Mesenchymal stem cell (in vitro differentiated cells and primary cell): ENCODE measurements around the gene PTPRN2.

Source experiments
- DNase-seq: peaks from one replicate; pipeline ENCODE4 v3.0.0-alpha.2; 2013
- H2AFZ ChIP-seq: one replicate; pipeline ENCODE4 v1.6.1; 2013; ENCODE audit warnings: low read depth, mild to moderate bottlenecking, control low read depth, inconsistent platforms, low read length, moderate library complexity
- H2AK5ac ChIP-seq: 2 replicates; pipeline ENCODE4 v1.6.1; 2013; ENCODE audit warnings: low read length, moderate library complexity, mild to moderate bottlenecking, inconsistent platforms; ENCODE audit not compliant: severe bottlenecking
- H2BK120ac ChIP-seq: one replicate; pipeline ENCODE4 v1.6.1; 2013; ENCODE audit warnings: low read depth, mild to moderate bottlenecking, inconsistent platforms, low read length, moderate library complexity
- H2BK12ac ChIP-seq, 2 experiments: one replicate each; pipeline ENCODE4 v1.6.1; 2013; ENCODE audit warnings: inconsistent platforms in 2 of 2, low read length in 2 of 2, mild to moderate bottlenecking in 2 of 2, moderate library complexity in 2 of 2, control low read depth in 1 of 2
- H2BK15ac ChIP-seq: one replicate; pipeline ENCODE4 v1.6.1; 2013; ENCODE audit warnings: mild to moderate bottlenecking, low read depth, inconsistent platforms; ENCODE audit not compliant: poor library complexity, severe bottlenecking
- H2BK5ac ChIP-seq: 2 replicates; pipeline ENCODE4 v1.6.1; 2013; ENCODE audit warnings: low read depth, mild to moderate bottlenecking, low read length, control low read depth, inconsistent platforms; ENCODE audit not compliant: poor library complexity, severe bottlenecking
- H3K14ac ChIP-seq, 2 experiments: one replicate each; pipeline ENCODE4 v1.6.1; 2013; ENCODE audit warnings: inconsistent platforms in 2 of 2, low read length in 2 of 2, control low read depth in 1 of 2, mild to moderate bottlenecking in 1 of 2, moderate library complexity in 1 of 2
- H3K18ac ChIP-seq, 2 experiments: one replicate each; pipeline ENCODE4 v1.6.1; 2013; ENCODE audit warnings: inconsistent platforms in 2 of 2, low read length in 2 of 2, control low read depth in 1 of 2, low read depth in 1 of 2, mild to moderate bottlenecking in 1 of 2
- H3K23ac ChIP-seq, 2 experiments: one replicate each; pipeline ENCODE4 v1.6.1; 2013; ENCODE audit warnings: inconsistent platforms in 2 of 2, low read length in 2 of 2, mild to moderate bottlenecking in 2 of 2, moderate library complexity in 2 of 2, control low read depth in 1 of 2
- H3K27ac ChIP-seq: 2 replicates; pipeline ENCODE4 v1.5.1; 2013; ENCODE audit warnings: mild to moderate bottlenecking, moderate library complexity, low read length, control low read depth, inconsistent platforms; ENCODE audit not compliant: poor library complexity, severe bottlenecking
- H3K27me3 ChIP-seq, 2 experiments: 2 replicates each; pipeline versions ENCODE4 v1.6.1 to v1.7.0; 2013; ENCODE audit warnings: low read length in 2 of 2, mild to moderate bottlenecking in 2 of 2, moderate library complexity in 2 of 2, control low read depth in 1 of 2, inconsistent platforms in 1 of 2; ENCODE audit not compliant: control insufficient read depth in 1 of 2, insufficient read depth in 1 of 2
- H3K36me3 ChIP-seq, 2 experiments: 2 replicates each; pipeline versions ENCODE4 v1.6.1 to v1.7.0; 2013; ENCODE audit warnings: low read length in 2 of 2, control low read depth in 1 of 2, inconsistent platforms in 1 of 2, low read depth in 1 of 2, mild to moderate bottlenecking in 1 of 2; ENCODE audit not compliant: insufficient read depth in 2 of 2, control insufficient read depth in 1 of 2
- H3K4ac ChIP-seq, 2 experiments: one replicate each; pipeline ENCODE4 v1.6.1; 2013; ENCODE audit warnings: inconsistent platforms in 2 of 2, low read length in 2 of 2, mild to moderate bottlenecking in 2 of 2, moderate library complexity in 2 of 2, control low read depth in 1 of 2, low read depth in 1 of 2
- H3K4me1 ChIP-seq: 2 replicates; pipeline ENCODE4 v1.6.1; 2013; ENCODE audit warnings: low read depth, low read length, control low read depth; ENCODE audit not compliant: control insufficient read depth, insufficient read depth
- H3K4me2 ChIP-seq: 2 replicates; pipeline ENCODE4 v1.6.1; 2013; ENCODE audit warnings: low read length, mild to moderate bottlenecking, inconsistent platforms; ENCODE audit not compliant: poor library complexity, severe bottlenecking
- H3K4me3 ChIP-seq, 2 experiments: 2 replicates each; pipeline versions ENCODE4 v1.5.1 to v1.7.0; 2013; ENCODE audit warnings: low read length in 2 of 2, mild to moderate bottlenecking in 2 of 2, control low read depth in 1 of 2, low read depth in 1 of 2; ENCODE audit not compliant: insufficient read depth in 1 of 2
- H3K79me1 ChIP-seq: replicated peaks from 2 replicates; pipeline ENCODE4 v1.6.1; 2013; ENCODE audit warnings: mild to moderate bottlenecking, control low read depth, low read length, inconsistent platforms; ENCODE audit not compliant: poor library complexity, severe bottlenecking
- H3K9ac ChIP-seq: 2 replicates; pipeline ENCODE4 v1.7.0; 2013; ENCODE audit warnings: mild to moderate bottlenecking, low read length, moderate library complexity
- H3K9me3 ChIP-seq: 2 replicates; pipeline ENCODE4 v1.7.0; 2013; ENCODE audit warnings: mild to moderate bottlenecking, low read length; ENCODE audit not compliant: control insufficient read depth
- H4K8ac ChIP-seq: one replicate; pipeline ENCODE4 v1.6.1; 2013; ENCODE audit warnings: inconsistent platforms, mild to moderate bottlenecking, low read length, moderate library complexity
- H4K91ac ChIP-seq: one replicate; pipeline ENCODE4 v1.6.1; 2013; ENCODE audit warnings: mild to moderate bottlenecking, low read length, inconsistent platforms
- WGBS: methylation state at CpG from one replicate; pipeline ENCODE4 v1.1.7; 2013; ENCODE audit warnings: mixed read lengths; 5-methylcytosine and 5-hydroxymethylcytosine counted together

PTPRN2 gene

GRCh38 chr7:157568106-157568769, 1019.4 kb downstream of the PTPRN2 start:
- Histone ChIP-seq H3K23ac (no peak overlapping the region), H2BK5ac (no peak overlapping the region), H3K79me1 (no peaks in the 10 kb centered on the region), H3K9me3 (no peaks in the 10 kb centered on the region), H2BK15ac (no peak overlapping the region), H3K27me3 (no peaks in the 10 kb centered on the region), H3K14ac (no peak overlapping the region), H3K27ac (no peak overlapping the region), H2AFZ (no peak overlapping the region), H3K4me1 (no peaks in the 10 kb centered on the region), H4K91ac (no peak overlapping the region), H2BK120ac (no peak overlapping the region), H3K36me3 (no peaks in the 10 kb centered on the region), H3K4me3 (peak overlapping the region in 1 of 2 experiments; percentile 89), H2AK5ac (no peak overlapping the region), H3K18ac (no peak overlapping the region), H2BK12ac (no peak overlapping the region), H3K9ac (peak overlapping the region; percentile 77), H4K8ac (no peak overlapping the region), H3K4me2 (no peak overlapping the region), H3K4ac (no peak overlapping the region)
- WGBS, result 82% methylated on average over 25 of the region's 25 CpGs
- DNase-seq, result no peak

GRCh38 chr7:157567666-157568065, 1020.0 kb downstream of the PTPRN2 start:
- Histone ChIP-seq H3K27me3 (no peaks in the 10 kb centered on the region), H2BK15ac (no peak overlapping the region), H3K4me2 (no peak overlapping the region), H2AK5ac (no peak overlapping the region), H3K4me3 (no peak overlapping the region), H3K9me3 (no peaks in the 10 kb centered on the region), H2AFZ (no peak overlapping the region), H3K14ac (no peak overlapping the region), H3K4me1 (no peaks in the 10 kb centered on the region), H3K4ac (no peak overlapping the region), H2BK12ac (no peak overlapping the region), H3K18ac (no peak overlapping the region), H3K27ac (no peak overlapping the region), H2BK120ac (no peak overlapping the region), H4K91ac (no peak overlapping the region), H2BK5ac (no peak overlapping the region), H3K79me1 (no peaks in the 10 kb centered on the region), H3K23ac (no peak overlapping the region), H3K9ac (no peak overlapping the region), H3K36me3 (no peaks in the 10 kb centered on the region), H4K8ac (no peak overlapping the region)
- 89% methylated on average over 10 of the region's 10 CpGs for WGBS
- DNase-seq, result no peak

- no peak overlapping the region for H3K23ac ChIP-seq
- no peak overlapping the region for H3K4ac ChIP-seq
- H3K27me3 ChIP-seq, result no peaks in the 10 kb centered on the region
- no peak overlapping the region for H3K4me2 ChIP-seq
- no peak overlapping the region for H2AK5ac ChIP-seq
- no peak overlapping the region for H3K4me3 ChIP-seq
- H4K8ac ChIP-seq, result no peak overlapping the region
- no peak overlapping the region for H3K9ac ChIP-seq
- H3K36me3 ChIP-seq, result no peaks in the 10 kb centered on the region
- no peak overlapping the region for H3K27ac ChIP-seq
- no peak overlapping the region for H4K91ac ChIP-seq
- H2AFZ ChIP-seq, result no peak overlapping the region
- H3K14ac ChIP-seq, result no peak overlapping the region
- H3K4me1 ChIP-seq, result no peaks in the 10 kb centered on the region
- no peak overlapping the region for H2BK12ac ChIP-seq
- H3K18ac ChIP-seq, result no peak overlapping the region
- DNase-seq, result no peak
- H2BK5ac ChIP-seq, result no peak overlapping the region
- H2BK120ac ChIP-seq, result no peak overlapping the region
- H3K9me3 ChIP-seq, result no peaks in the 10 kb centered on the region
- H2BK15ac ChIP-seq, result no peak overlapping the region
- no peaks in the 10 kb centered on the region for H3K79me1 ChIP-seq
- WGBS, result 85% methylated on average over 9 of the region's 10 CpGs
Observed at GRCh38 chr7:157566631-157567006, 1021.0 kb downstream of the PTPRN2 start.

GRCh38 chr7:157565981-157566630, 1021.5 kb downstream of the PTPRN2 start:
- H2BK15ac ChIP-seq, result no peak overlapping the region
- H3K4me2 ChIP-seq, result no peak overlapping the region
- H3K27ac ChIP-seq, result no peak overlapping the region
- no peak overlapping the region for H2BK12ac ChIP-seq
- no peak overlapping the region for H3K14ac ChIP-seq
- H3K18ac ChIP-seq, result no peak overlapping the region
- no peak for DNase-seq
- no peaks in the 10 kb centered on the region for H3K36me3 ChIP-seq
- no peak overlapping the region for H2AFZ ChIP-seq
- no peaks in the 10 kb centered on the region for H3K9me3 ChIP-seq
- no peaks in the 10 kb centered on the region for H3K4me1 ChIP-seq
- H4K91ac ChIP-seq, result no peak overlapping the region
- no peaks in the 10 kb centered on the region for H3K27me3 ChIP-seq
- no peak overlapping the region for H3K4ac ChIP-seq
- H2BK5ac ChIP-seq, result no peak overlapping the region
- H4K8ac ChIP-seq, result no peak overlapping the region
- H3K9ac ChIP-seq, result no peak overlapping the region
- H2BK120ac ChIP-seq, result no peak overlapping the region
- no peak overlapping the region for H3K23ac ChIP-seq
- no peaks in the 10 kb centered on the region for H3K79me1 ChIP-seq
- no peak overlapping the region for H2AK5ac ChIP-seq
- 85% methylated on average over 15 of the region's 15 CpGs for WGBS
- no peak overlapping the region for H3K4me3 ChIP-seq
